HepG2 (cell line): ENCODE results near the gene AKR1A1. TPM values are rescaled to one million over a fixed set of nuclear protein-coding genes. Genes with fewer than 3 reads are reported as not detected.

Experiments used
- ATF2 ChIP-seq: sonication (generic); formaldehyde crosslinking; IDR thresholded peaks from 2 replicates; pipeline ENCODE4 v1.4.0; 2020; ENCODE audit warnings: missing genetic modification reagents
- BRD4 ChIP-seq: sonication (generic); formaldehyde crosslinking; IDR thresholded peaks from 2 replicates; pipeline ENCODE4 v1.4.0; 2020; ENCODE audit warnings: missing genetic modification reagents
- CBX5 ChIP-seq: sonication (generic); formaldehyde crosslinking; IDR thresholded peaks from 2 replicates; pipeline ENCODE4 v1.4.0; 2020; ENCODE audit warnings: missing genetic modification reagents, borderline replicate concordance
- ELK4 ChIP-seq: sonication (generic); formaldehyde crosslinking; IDR thresholded peaks from 2 replicates; pipeline ENCODE4 v1.9.0; 2021; ENCODE audit warnings: missing genetic modification reagents, borderline replicate concordance
- GABPA ChIP-seq, 2 experiments: IDR thresholded peaks; 2 replicates each; pipeline ENCODE4 v1.6.1; 2011 to 2016; ENCODE audit warnings: low read depth in 2 of 2, low read length in 1 of 2, missing biosample characterization in 1 of 2, missing genetic modification characterization in 1 of 2
- IKZF5 ChIP-seq: IDR thresholded peaks from 2 replicates; pipeline ENCODE4 v1.6.1; 2018; ENCODE audit warnings: missing genetic modification reagents, mild to moderate bottlenecking, missing compliant biosample characterization
- IRX3 ChIP-seq: sonication (generic); formaldehyde crosslinking; IDR thresholded peaks from 2 replicates; pipeline ENCODE4 v1.8.1; 2023; ENCODE audit warnings: mild to moderate bottlenecking, low read depth, missing genetic modification reagents, borderline replicate concordance
- KDM5B ChIP-seq: sonication (generic); formaldehyde crosslinking; IDR thresholded peaks from 2 replicates; pipeline ENCODE4 v1.4.0; 2020; ENCODE audit warnings: missing genetic modification reagents, mild to moderate bottlenecking, borderline replicate concordance
- KDM6A ChIP-seq: IDR thresholded peaks from 2 replicates; pipeline ENCODE4 v1.6.1; 2016; ENCODE audit warnings: low read depth
- MEIS2 ChIP-seq: sonication (generic); formaldehyde crosslinking; IDR thresholded peaks from 2 replicates; pipeline ENCODE4 v1.9.0; 2021; ENCODE audit warnings: mild to moderate bottlenecking, missing genetic modification reagents
- PAF1 ChIP-seq: IDR thresholded peaks from 2 replicates; pipeline ENCODE4 v1.6.1; 2016; ENCODE audit warnings: missing genetic modification reagents, missing compliant biosample characterization
- POGK ChIP-seq: sonication (generic); formaldehyde crosslinking; conservative IDR thresholded peaks from 2 replicates; pipeline ENCODE4 v1.8.0; 2022; ENCODE audit warnings: mild to moderate bottlenecking, moderate library complexity, missing genetic modification reagents
- RELA ChIP-seq: sonication (generic); formaldehyde crosslinking; IDR thresholded peaks from 2 replicates; pipeline ENCODE4 v1.4.0; 2020; ENCODE audit warnings: missing genetic modification reagents
- RFXANK ChIP-seq: IDR thresholded peaks from 2 replicates; pipeline ENCODE4 v1.6.1; 2016
- RNF219 ChIP-seq: sonication (generic); formaldehyde crosslinking; IDR thresholded peaks from 2 replicates; pipeline ENCODE4 v1.5.0; 2020; ENCODE audit warnings: mild to moderate bottlenecking, missing genetic modification reagents
- ZFX ChIP-seq: sonication (generic); formaldehyde crosslinking; IDR thresholded peaks from 2 replicates; pipeline ENCODE4 v1.4.0; 2020; ENCODE audit warnings: mild to moderate bottlenecking, low read depth, missing genetic modification reagents, moderate library complexity
- ZNF230 ChIP-seq: sonication (generic); formaldehyde crosslinking; IDR thresholded peaks from 2 replicates; pipeline ENCODE4 v1.4.0; 2020; ENCODE audit warnings: mild to moderate bottlenecking, missing genetic modification reagents
- ZNF260 ChIP-seq: sonication (generic); formaldehyde crosslinking; IDR thresholded peaks from 2 replicates; pipeline ENCODE4 v1.4.0; 2020; ENCODE audit warnings: missing genetic modification reagents, low read depth, mild to moderate bottlenecking, borderline replicate concordance
- ZNF44 ChIP-seq: sonication (generic); formaldehyde crosslinking; IDR thresholded peaks from 2 replicates; pipeline ENCODE4 v1.5.1; 2020; ENCODE audit warnings: mild to moderate bottlenecking, missing genetic modification reagents
- ZNF550 ChIP-seq: sonication (generic); formaldehyde crosslinking; IDR thresholded peaks from 2 replicates; pipeline ENCODE4 v1.4.0; 2020; ENCODE audit warnings: mild to moderate bottlenecking, missing genetic modification reagents, borderline replicate concordance
- ZNF605 ChIP-seq: sonication (generic); formaldehyde crosslinking; IDR thresholded peaks from 2 replicates; pipeline ENCODE4 v1.8.0; 2022; ENCODE audit warnings: mild to moderate bottlenecking, missing genetic modification reagents
- ZNF782 ChIP-seq: sonication (generic); formaldehyde crosslinking; IDR thresholded peaks from 2 replicates; pipeline ENCODE4 v1.4.0; 2020; ENCODE audit warnings: missing genetic modification reagents, mild to moderate bottlenecking, borderline replicate concordance
- polyA plus RNA-seq, 8 experiments: library from polyadenylated mRNA; depleted of rRNA in 3 of 8; stranded (reverse) in 7 of 8; unstranded in 1 of 8; fragments of >200 nt; fragmentation: Illumina TruSeq in 4 of 8; extraction: Trizol in 4 of 8; gene quantifications; 2 replicates each; pipeline versions ENCODE4 v1.2.1 to v1.2.3, GENCODE V29; 2011 to 2016; ENCODE audit warnings: low read depth in 4 of 8, missing spikeins in 1 of 8, mixed read lengths in 1 of 8; ENCODE audit not compliant: insufficient read depth in 1 of 8
- total RNA-seq, 5 experiments: library from RNA; depleted of rRNA; stranded (reverse); fragments of >200 nt; fragmentation: Illumina TruSeq; extraction: Trizol; gene quantifications; 2 replicates each; pipeline ENCODE4 v1.2.3, GENCODE V29; 2016; ENCODE audit warnings: low read depth in 1 of 5

Gene AKR1A1
- total and polyA plus RNA-seq, 2 of the 13 experiments (the other 11 are each of a cell fraction or from before 2014, with no cell fraction given) = 181 to 217 TPM

- peak; percentile 37; the same call in 1 of the 2 replicates for TF ChIP-seq POGK (CRISPR knock-in tag)
- peak; percentile 28; the same call in 1 of the 2 replicates for TF ChIP-seq ATF2 (CRISPR knock-in tag)
- no peak for TF ChIP-seq MEIS2 (CRISPR knock-in tag)
- no peak for TF ChIP-seq RELA (CRISPR knock-in tag)
- TF ChIP-seq ELK4 (CRISPR knock-in tag) = no peak
- no peak; the same call in 1 of the 2 replicates for TF ChIP-seq ZFX (CRISPR knock-in tag)
- TF ChIP-seq ZNF230 (CRISPR knock-in tag) = no peak
- no peak for TF ChIP-seq KDM6A (CRISPR knock-in tag)
- no peak for TF ChIP-seq ZNF44
- TF ChIP-seq ZNF550 (CRISPR knock-in tag) = no peak
- TF ChIP-seq IKZF5 (CRISPR knock-in tag) = no peak
- TF ChIP-seq IRX3 (CRISPR knock-in tag) = no peak
- no peak for TF ChIP-seq GABPA (IDR thresholded peaks at IDR 0.05; ENCODE audit: low read depth, low read length)
- no peak; the same call in 1 of the 2 replicates for TF ChIP-seq GABPA (CRISPR knock-in tag; IDR thresholded peaks at IDR 0.05; ENCODE audit: low read depth)
- 0 out of 2 replicates have a peak, but pooled peaks have one; percentile 13 for TF ChIP-seq RFXANK (CRISPR knock-in tag)
- no peak for TF ChIP-seq CBX5 (CRISPR knock-in tag)
- TF ChIP-seq PAF1 (CRISPR knock-in tag) = no peak
- no peak; the same call in 1 of the 2 replicates for TF ChIP-seq ZNF782
- TF ChIP-seq ZNF605 (CRISPR knock-in tag) = no peak
- TF ChIP-seq ZNF260 (CRISPR knock-in tag) = no peak
- no peak; the same call in 1 of the 2 replicates for TF ChIP-seq BRD4
- no peak; the same call in 1 of the 2 replicates for TF ChIP-seq KDM5B (CRISPR knock-in tag)
- TF ChIP-seq RNF219 (CRISPR knock-in tag) = no peak
These were observed 33.9 kb downstream of the AKR1A1 start (continued) for GRCh38 chr1:45584351-45585109.
